ENCODE data around the gene TTLL3. TPM values are rescaled to one million over a fixed set of nuclear protein-coding genes. Genes with fewer than 3 reads are reported as not detected.
A peak's percentile ranks its signal among the peaks of the same experiment; 100 is the strongest.
"Not testable (repeated sequence)": the region's sequence is repeated elsewhere in the genome, so short reads cannot be mapped to it uniquely, and the experiment has no call there.

TTLL3 gene
- total RNA-seq, 1 donor from 2014 or later, result 9.7 TPM

GRCh38 chr3:9848860-9849259 is 38.8 kb downstream of the TTLL3 start:
- DNase-seq (ENCODE audit: low read depth); H3K4me3 ChIP-seq (ENCODE audit: low read depth, low read length): not testable (repeated sequence)
- peak; percentile 57 for TF ChIP-seq CTCF (conservative IDR thresholded peaks at IDR 0.05; ENCODE audit: low read depth, low read length)

GRCh38 chr3:9851383-9851782 is 41.3 kb downstream of the TTLL3 start:
- DNase-seq (ENCODE audit: low read depth); H3K4me3 ChIP-seq (ENCODE audit: low read depth, low read length): not testable (repeated sequence)

- not testable (repeated sequence) for H3K4me3 ChIP-seq (ENCODE audit: low read depth, low read length); DNase-seq (ENCODE audit: low read depth)
These were observed 41.9 kb downstream of the TTLL3 start for GRCh38 chr3:9851926-9852325.

- DNase-seq (ENCODE audit: low read depth), result no peak
- H3K4me3 ChIP-seq (ENCODE audit: low read depth, low read length), result no peak overlapping the region
- no peak for TF ChIP-seq CTCF (conservative IDR thresholded peaks at IDR 0.05; ENCODE audit: low read depth, low read length)
These were observed 42.5 kb downstream of the TTLL3 start for GRCh38 chr3:9852528-9852927.

GRCh38 chr3:9854291-9854940 is 44.4 kb downstream of the TTLL3 start:
- not testable (repeated sequence) for DNase-seq (ENCODE audit: low read depth); H3K4me3 ChIP-seq (ENCODE audit: low read depth, low read length)

GRCh38 chr3:9855594-9855993 is 45.5 kb downstream of the TTLL3 start:
- no peak for DNase-seq (ENCODE audit: low read depth)
- TF ChIP-seq CTCF (conservative IDR thresholded peaks at IDR 0.05; ENCODE audit: low read depth, low read length), result no peak
- no peak overlapping the region for H3K4me3 ChIP-seq (ENCODE audit: low read depth, low read length)

GRCh38 chr3:9859530-9860025 is 49.5 kb downstream of the TTLL3 start:
- no peak overlapping the region for H3K4me3 ChIP-seq (ENCODE audit: low read depth, low read length)
- no peak for DNase-seq (ENCODE audit: low read depth)
- no peak for TF ChIP-seq CTCF (conservative IDR thresholded peaks at IDR 0.05; ENCODE audit: low read depth, low read length)

GRCh38 chr3:9861201-9861600 is 51.1 kb downstream of the TTLL3 start:
- no peak overlapping the region for H3K4me3 ChIP-seq (ENCODE audit: low read depth, low read length)
- DNase-seq (ENCODE audit: low read depth), result no peak
- TF ChIP-seq CTCF (conservative IDR thresholded peaks at IDR 0.05; ENCODE audit: low read depth, low read length), result no peak
